HG03460 (cell line): ENCODE results near the gene FAM177A1.
"Not testable (repeated sequence)": the region's sequence is repeated elsewhere in the genome, so short reads cannot be mapped to it uniquely, and the experiment has no call there.

ENCODE experiments used
- ATAC-seq: cut with Tn5 transposase; IDR thresholded peaks from one replicate; pipeline ENCODE4 v1.9.1; 2021; ENCODE audit not compliant: unreplicated experiment

Gene FAM177A1

GRCh38 chr14:35046048-35046750, at the start of gene FAM177A1:
FAM177A1 (plus strand) TSS chr14:35046272; CDS start chr14:35046464, 192 bp downstream.
- ATAC-seq, result peak; percentile 93

GRCh38 chr14:34997762-34998161, 48.3 kb upstream of the FAM177A1 start:
- no peak for ATAC-seq

GRCh38 chr14:34999500-34999899, 46.6 kb upstream of the FAM177A1 start:
- no peak for ATAC-seq

- no peak for ATAC-seq
Observed at GRCh38 chr14:35001621-35002020, 44.5 kb upstream of the FAM177A1 start.

GRCh38 chr14:35004839-35005238, 41.2 kb upstream of the FAM177A1 start:
- no peak for ATAC-seq

- no peak for ATAC-seq
Observed at GRCh38 chr14:35016568-35016967, 29.5 kb upstream of the FAM177A1 start.

GRCh38 chr14:35020713-35021112, 25.4 kb upstream of the FAM177A1 start:
- no peak for ATAC-seq

- ATAC-seq, result no peak
Observed at GRCh38 chr14:35028435-35028834, 17.6 kb upstream of the FAM177A1 start.

GRCh38 chr14:35032562-35032961, 13.5 kb upstream of the FAM177A1 start:
- ATAC-seq, result no peak

- no peak for ATAC-seq
Observed at GRCh38 chr14:35034440-35034833, 11.6 kb upstream of the FAM177A1 start.

- not testable (repeated sequence) for ATAC-seq
Observed at GRCh38 chr14:35034944-35035554, 11.0 kb upstream of the FAM177A1 start.

- not testable (repeated sequence) for ATAC-seq
Observed at GRCh38 chr14:35038312-35038711, 7.8 kb upstream of the FAM177A1 start.

GRCh38 chr14:35042632-35043031, 3.4 kb upstream of the FAM177A1 start:
- no peak for ATAC-seq

- no peak for ATAC-seq
Observed at GRCh38 chr14:35043046-35043445, 3.0 kb upstream of the FAM177A1 start.

- no peak for ATAC-seq
Observed at GRCh38 chr14:35044939-35045797, 904 bp upstream of the FAM177A1 start.

- no peak for ATAC-seq
Observed at GRCh38 chr14:35045798-35046047, 349 bp upstream of the FAM177A1 start.

GRCh38 chr14:35046751-35047536, 872 bp downstream of the FAM177A1 start:
- peak; percentile 30 for ATAC-seq

GRCh38 chr14:35047976-35048513, 2.0 kb downstream of the FAM177A1 start:
- ATAC-seq, result no peak

GRCh38 chr14:35050652-35051051, 4.6 kb downstream of the FAM177A1 start:
- no peak for ATAC-seq

- ATAC-seq, result no peak
Observed at GRCh38 chr14:35051796-35052195, 5.7 kb downstream of the FAM177A1 start.

GRCh38 chr14:35052637-35053036, 6.6 kb downstream of the FAM177A1 start:
- no peak for ATAC-seq
